Endothelial cell of umbilical vein (primary cell): ENCODE data around the gene ATP13A3. TPM values are rescaled to one million over a fixed set of nuclear protein-coding genes. Genes with fewer than 3 reads are reported as not detected.

Source experiments
- BruUV-seq: library from RNA; stranded (reverse); fragments of 400-500 nt; replicated peaks from 2 replicates; lab custom pipeline; 2021; lab: Mats Ljungman, UMichigan
- CTCF ChIA-PET: fragments of 300-600, 350-600 bp; sonication (Branson Sonifier 250); formaldehyde crosslinking; loops from one replicate; lab custom pipeline; 2021; ENCODE audit warnings: antibody characterized with exemption, inconsistent platforms; lab: Charles Lee
- POLR2A ChIA-PET: fragments of 300-600, 350-600 bp; sonication (Branson Sonifier 250); formaldehyde crosslinking; loops from one replicate; lab custom pipeline; 2021; ENCODE audit warnings: antibody characterized with exemption, inconsistent platforms; lab: Charles Lee
- DNase-seq: peaks from one replicate; pipeline ENCODE4 v3.0.0-alpha.2; 2011; ENCODE audit warnings: low read depth, low spot score
- FAIRE-seq: peaks from 2 replicates; lab custom pipeline; 2011; peaks lifted over from hg19 to GRCh38; lab: Jason Lieb, UNC
- H2AFZ ChIP-seq: 2 replicates; pipeline ENCODE4 v1.6.0; 2012; ENCODE audit warnings: low read depth, low read length, control low read depth, inconsistent platforms
- H3K27ac ChIP-seq: 2 replicates; pipeline ENCODE4 v1.5.1; 2011; ENCODE audit warnings: low read depth, mild to moderate bottlenecking, control low read depth, low read length, moderate library complexity; ENCODE audit not compliant: insufficient read depth
- H3K27me3 ChIP-seq, 2 experiments: 2 replicates each; pipeline versions ENCODE4 v1.6.0 to v1.6.1; 2011; ENCODE audit warnings: low read length in 2 of 2, mixed read lengths in 1 of 2; ENCODE audit not compliant: control insufficient read depth in 2 of 2, insufficient read depth in 2 of 2
- H3K36me3 ChIP-seq, 2 experiments: 2 replicates in 1 of 2; 3 replicates in 1 of 2; pipeline ENCODE4 v1.5.1; 2011; ENCODE audit warnings: low read length in 2 of 2, mild to moderate bottlenecking in 1 of 2, moderate library complexity in 1 of 2; ENCODE audit not compliant: control insufficient read depth in 2 of 2, insufficient read depth in 2 of 2; ENCODE audit errors: extremely low read depth in 1 of 2
- H3K4me1 ChIP-seq: 3 replicates; pipeline ENCODE4 v1.5.1; 2011; ENCODE audit warnings: mild to moderate bottlenecking, low read length; ENCODE audit not compliant: control insufficient read depth, insufficient read depth; ENCODE audit errors: extremely low read depth
- H3K4me2 ChIP-seq: 2 replicates; pipeline ENCODE4 v1.6.1; 2011; ENCODE audit warnings: low read length, control low read depth, mixed read lengths; ENCODE audit not compliant: insufficient read depth
- H3K4me3 ChIP-seq, 3 experiments: fragments of 200-600 bp in 1 of 3; sonication (generic), shearing (Covaris generic) in 1 of 3; replicated peaks in 1 of 3; 2 replicates each; pipeline ENCODE4 v1.5.1; 2011 to 2016; ENCODE audit warnings: control low read depth in 3 of 3, low read length in 3 of 3, mild to moderate bottlenecking in 2 of 3, inconsistent platforms in 1 of 3, low read depth in 1 of 3, moderate library complexity in 1 of 3; ENCODE audit not compliant: insufficient read depth in 1 of 3
- H3K79me2 ChIP-seq: 2 replicates; pipeline ENCODE4 v1.6.0; 2012; ENCODE audit warnings: low read length, inconsistent platforms; ENCODE audit not compliant: control insufficient read depth, insufficient read depth
- H3K9ac ChIP-seq: replicated peaks from 2 replicates; pipeline ENCODE3; 2011; ENCODE audit warnings: low read length, control low read depth; ENCODE audit not compliant: insufficient read depth; ENCODE audit errors: extremely low read depth
- H3K9me1 ChIP-seq: replicated peaks from 3 replicates; pipeline ENCODE4 v1.6.0; 2011; ENCODE audit warnings: mild to moderate bottlenecking, low read length; ENCODE audit not compliant: control insufficient read depth, insufficient read depth; ENCODE audit errors: extremely low read depth
- H3K9me3 ChIP-seq: replicated peaks from 2 replicates; pipeline ENCODE4 v1.5.1; 2012; ENCODE audit warnings: low read length, inconsistent platforms; ENCODE audit not compliant: control insufficient read depth, insufficient read depth
- H4K20me1 ChIP-seq: replicated peaks from 2 replicates; pipeline ENCODE3; 2011; ENCODE audit warnings: mild to moderate bottlenecking, low read length; ENCODE audit not compliant: control insufficient read depth, insufficient read depth; ENCODE audit errors: extremely low read depth
- EZH2 ChIP-seq: IDR thresholded peaks from 2 replicates; pipeline ENCODE4 v1.6.1; 2012; ENCODE audit warnings: borderline replicate concordance, low read depth, mild to moderate bottlenecking, moderate library complexity, low read length, inconsistent platforms; ENCODE audit not compliant: severe bottlenecking
- FOS ChIP-seq: IDR thresholded peaks from 2 replicates; pipeline ENCODE4 v1.6.1; 2011; ENCODE audit warnings: mild to moderate bottlenecking, low read length, moderate library complexity, borderline replicate concordance; ENCODE audit not compliant: insufficient read depth
- GATA2 ChIP-seq: IDR thresholded peaks from 2 replicates; pipeline ENCODE4 v1.7.0; 2011; ENCODE audit warnings: low read depth, mild to moderate bottlenecking, moderate library complexity, mixed read lengths, low read length; ENCODE audit not compliant: insufficient read length, insufficient read depth
- JUN ChIP-seq: IDR thresholded peaks from 2 replicates; pipeline ENCODE4 v1.6.1; 2011; ENCODE audit warnings: borderline replicate concordance, low read depth; ENCODE audit not compliant: insufficient read length, insufficient read depth
- MAX ChIP-seq: IDR thresholded peaks from 2 replicates; pipeline ENCODE4 v1.6.1; 2011; ENCODE audit not compliant: insufficient read depth, insufficient read length
- MYC ChIP-seq: IDR thresholded peaks from one replicate; pipeline ENCODE4 v1.6.1; 2011; ENCODE audit warnings: mild to moderate bottlenecking, low read depth, low read length
- POLR2A ChIP-seq: IDR thresholded peaks from 2 replicates; pipeline ENCODE4 v1.6.1; 2012; ENCODE audit warnings: low read depth, mild to moderate bottlenecking, control low read depth, low read length
- POLR2AphosphoS5 ChIP-seq: IDR thresholded peaks from 2 replicates; pipeline ENCODE4 v1.6.1; 2012; ENCODE audit warnings: low read depth, mild to moderate bottlenecking, control low read depth, low read length, moderate library complexity; ENCODE audit not compliant: insufficient read depth
- dilution Hi-C: fragments of 300-500 bp; cut with MboI; formaldehyde crosslinking; loops from one replicate; pipeline ENCODE4 v1.15.0; 2019; ENCODE audit warnings: low sequenced_read_pairs; ENCODE audit not compliant: extremely low pct_ligation_motif_present
- intact Hi-C: fragments of 100-400 bp; cut with micrococcal nuclease; formaldehyde crosslinking; loops from one replicate; pipeline ENCODE4 v1.10.0; 2022
- polyA plus RNA-seq, 4 experiments: library from polyadenylated mRNA; depleted of rRNA in 3 of 4; stranded (reverse) in 3 of 4; unstranded in 1 of 4; fragments of >200 nt; gene quantifications; 2 replicates each; pipeline versions ENCODE4 v1.2.1 to v1.2.3, GENCODE V29; 2011 to 2012; ENCODE audit warnings: missing spikeins in 1 of 4
- total RNA-seq: library from RNA; stranded (reverse); gene quantifications from 2 replicates; pipeline ENCODE4 v1.2.3, GENCODE V29; 2021
- TF ChIP-seq, protein P1 (sequence below), 2 donors: IDR thresholded peaks; 1 replicate in 1 of 2; 2 replicates in 1 of 2; pipeline ENCODE4 v1.5.1; 2011; ENCODE audit warnings: low read length in 2 of 2, mild to moderate bottlenecking in 2 of 2, moderate library complexity in 2 of 2, control low read depth in 1 of 2, inconsistent platforms in 1 of 2, low read depth in 1 of 2; ENCODE audit not compliant: insufficient read depth in 1 of 2; ENCODE audit errors: extremely low read depth in 1 of 2

Gene ATP13A3
- total and polyA plus RNA-seq, 2 donors (not counting 3 experiments of a cell fraction or from before 2014, with no cell fraction given), result 12.0 to 59.0 TPM

DNA sequence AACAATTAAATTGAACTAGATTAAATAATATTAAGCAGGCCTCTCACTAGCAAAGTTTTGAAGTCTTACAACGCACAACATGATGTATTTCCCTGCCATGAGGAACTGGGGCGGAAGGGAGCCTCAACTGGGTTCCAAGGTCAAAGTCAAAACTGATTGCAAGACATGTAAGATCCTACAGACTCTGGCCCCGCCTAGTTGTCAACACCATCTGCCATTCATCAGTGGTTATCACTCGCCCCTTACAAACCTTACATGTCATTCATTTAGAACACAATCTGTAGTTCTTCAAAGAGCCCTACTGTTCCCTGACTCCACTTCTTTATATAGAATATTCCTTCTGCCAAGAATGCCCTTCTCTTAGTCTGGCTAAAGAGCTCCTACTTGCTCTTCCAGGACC, 10.0 kb downstream of the ATP13A3 start:
- Histone ChIP-seq H3K9me3 (no peaks in the 10 kb centered on the region), H3K4me1 (peaks cover 4% of the 10 kb centered on the region), H2AFZ (no peak overlapping the region), H3K36me3 (peaks cover 0 to 3% of the 10 kb centered on the region in 2 experiments), H3K27me3 (no peaks in the 10 kb centered on the region), H3K27ac (no peak overlapping the region), H3K9ac (no peak overlapping the region), H3K79me2 (peaks cover 85% of the 10 kb centered on the region), H3K4me2 (no peak overlapping the region), H4K20me1 (no peaks in the 10 kb centered on the region), H3K9me1 (no peaks in the 10 kb centered on the region), H3K4me3 (no peak overlapping the region)
- dilution Hi-C loops (no loop called here), intact Hi-C loops (no loop called here)
- no peak for FAIRE-seq
- no TSS peak for BruUV-seq
- TF ChIP-seq POLR2A (no peak), POLR2AphosphoS5 (no peak), JUN (no peak), FOS (no peak), MAX (no peak), EZH2 (no peak), MYC (no peak), GATA2 (no peak)
- TF ChIP-seq, protein P1, sequence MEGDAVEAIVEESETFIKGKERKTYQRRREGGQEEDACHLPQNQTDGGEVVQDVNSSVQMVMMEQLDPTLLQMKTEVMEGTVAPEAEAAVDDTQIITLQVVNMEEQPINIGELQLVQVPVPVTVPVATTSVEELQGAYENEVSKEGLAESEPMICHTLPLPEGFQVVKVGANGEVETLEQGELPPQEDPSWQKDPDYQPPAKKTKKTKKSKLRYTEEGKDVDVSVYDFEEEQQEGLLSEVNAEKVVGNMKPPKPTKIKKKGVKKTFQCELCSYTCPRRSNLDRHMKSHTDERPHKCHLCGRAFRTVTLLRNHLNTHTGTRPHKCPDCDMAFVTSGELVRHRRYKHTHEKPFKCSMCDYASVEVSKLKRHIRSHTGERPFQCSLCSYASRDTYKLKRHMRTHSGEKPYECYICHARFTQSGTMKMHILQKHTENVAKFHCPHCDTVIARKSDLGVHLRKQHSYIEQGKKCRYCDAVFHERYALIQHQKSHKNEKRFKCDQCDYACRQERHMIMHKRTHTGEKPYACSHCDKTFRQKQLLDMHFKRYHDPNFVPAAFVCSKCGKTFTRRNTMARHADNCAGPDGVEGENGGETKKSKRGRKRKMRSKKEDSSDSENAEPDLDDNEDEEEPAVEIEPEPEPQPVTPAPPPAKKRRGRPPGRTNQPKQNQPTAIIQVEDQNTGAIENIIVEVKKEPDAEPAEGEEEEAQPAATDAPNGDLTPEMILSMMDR (IDR thresholded peaks at IDR 0.05; ENCODE audit: extremely low read depth in 1 of 2, insufficient read depth in 1 of 2, low read depth in 1 of 2, low read length in 2 of 2), result no peak
- ChIA-PET CTCF (interaction anchor here (0.9 to 9.1 kb wide), 4 partner anchors 9 to 118 kb away, joined by 3 to 210 read pairs (median 5); no protein-coding TSS in a partner anchor), POLR2A (no interaction called here)
- no peak for DNase-seq
